Endometrial microvascular endothelial cells (primary cell): ENCODE data around the gene HCAR1. TPM values are rescaled to one million over a fixed set of nuclear protein-coding genes. Genes with fewer than 3 reads are reported as not detected.
"Not testable (repeated sequence)": the region's sequence is repeated elsewhere in the genome, so short reads cannot be mapped to it uniquely, and the experiment has no call there.

Experiments
- in situ Hi-C: cut with HindIII; loops from 2 replicates; pipeline ENCODE4 v1.10.0; 2017; ENCODE audit warnings: low sequenced_read_pairs, low pct_unique_long_range_greater_than_20kb; ENCODE audit errors: inconsistent ontology term
- total RNA-seq: library from RNA; depleted of rRNA; stranded (reverse); fragments of >200 nt; gene quantifications from one replicate; pipeline ENCODE4 v1.2.3, GENCODE V29; 2015; ENCODE audit errors: inconsistent ontology term

Gene HCAR1
- total RNA-seq, 1 donor from 2014 or later: under 0.01 TPM

DNA sequence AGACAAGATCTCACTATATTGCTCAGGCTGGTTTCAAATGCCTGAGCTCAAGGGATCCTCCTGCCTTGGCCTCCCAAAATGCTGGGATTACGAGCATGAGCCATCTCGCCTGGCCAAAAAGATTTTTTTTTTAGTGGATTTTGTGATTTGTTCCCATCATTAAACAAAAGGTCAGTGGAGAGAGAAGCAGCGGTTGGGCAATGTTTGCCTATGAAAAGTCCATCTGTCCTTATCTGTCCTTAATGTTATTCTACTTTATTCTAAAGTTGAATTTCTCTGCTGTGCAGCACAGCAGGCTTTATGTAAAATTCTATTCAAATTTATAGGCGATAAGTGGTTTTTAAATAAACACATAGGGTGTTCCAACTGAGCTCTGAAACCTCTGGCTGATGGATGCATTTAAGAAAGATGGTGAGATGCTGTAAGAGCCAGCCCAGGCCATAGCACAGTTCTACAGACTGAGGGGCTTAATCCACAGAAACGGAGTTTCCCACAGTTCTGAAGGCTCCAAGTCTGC, 46.3 kb downstream of the HCAR1 start:
- in situ Hi-C loops: no loop called here

DNA sequence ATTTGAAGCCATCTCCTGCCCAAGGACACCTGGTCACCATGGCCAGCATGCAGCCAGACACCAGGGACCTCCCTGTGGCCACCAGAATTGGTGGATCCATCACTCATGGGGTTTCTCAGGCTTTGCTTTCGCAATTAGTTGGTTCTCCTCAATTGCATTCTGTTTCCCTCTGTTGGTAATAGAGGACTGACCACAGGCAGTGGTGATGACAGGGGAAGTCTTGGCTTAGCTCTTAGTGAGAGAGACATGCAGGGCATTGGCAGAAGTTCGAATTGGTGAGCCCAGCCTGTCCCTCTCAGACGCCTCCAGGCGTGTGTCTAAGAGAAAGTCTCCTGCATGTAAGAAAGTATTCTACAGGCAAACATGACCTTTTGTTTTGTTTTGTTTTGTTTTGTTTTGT, 48.8 kb downstream of the HCAR1 start:
- in situ Hi-C loops: no loop called here

DNA sequence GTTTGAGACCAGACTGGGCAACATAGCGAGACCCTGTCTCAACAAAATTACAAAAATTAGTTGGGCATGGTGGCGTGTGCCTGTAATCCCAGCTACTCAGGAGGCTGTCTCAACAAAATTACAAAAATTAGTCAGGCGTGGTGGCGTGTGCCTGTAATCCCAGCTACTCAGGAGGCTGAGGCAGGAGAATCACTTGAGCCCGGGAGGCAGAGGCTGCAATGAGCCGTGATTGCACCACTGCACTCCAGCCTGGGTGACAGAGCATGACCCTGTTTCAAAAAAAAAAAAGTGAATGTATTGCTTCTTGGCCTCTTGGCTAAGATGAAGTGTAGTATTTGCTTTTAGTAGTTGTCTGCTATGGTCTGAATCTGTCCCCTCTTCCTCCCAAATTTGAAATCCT, 49.7 kb downstream of the HCAR1 start:
- in situ Hi-C loops: not testable (repeated sequence)

DNA sequence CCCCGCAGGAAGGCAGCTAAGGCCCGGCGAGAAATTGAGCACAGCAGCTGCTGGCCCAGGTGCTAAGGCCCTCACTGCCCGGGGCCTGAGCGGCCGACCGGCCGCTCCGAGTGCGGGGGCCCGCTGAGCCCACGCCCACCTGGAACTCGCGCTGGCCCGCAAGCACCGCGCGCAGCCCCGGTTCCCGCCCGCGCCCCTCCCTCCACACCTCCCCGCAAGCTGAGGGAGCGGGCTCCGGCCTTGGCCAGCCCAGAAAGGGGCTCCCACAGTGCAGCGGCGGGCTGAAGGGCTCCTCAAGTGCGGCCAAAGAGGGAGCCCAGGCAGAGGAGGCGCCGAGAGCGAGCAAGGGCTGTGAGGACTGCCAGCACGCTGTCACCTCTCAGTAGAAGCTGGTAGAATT, 53.9 kb downstream of the HCAR1 start:
- in situ Hi-C loops: not testable (repeated sequence)

Other genes starting within 250 kb of the HCAR1 start
- 16.9 TPM for gene ZCCHC8, start 229.9 kb downstream of the HCAR1 start, total RNA-seq
- gene RSRC2, start 203.9 kb downstream of the HCAR1 start, total RNA-seq: 21.9 TPM
- 30.0 TPM for gene KNTC1, start 203.6 kb downstream of the HCAR1 start, total RNA-seq
- not detected for gene HCAR2, start 27.5 kb downstream of the HCAR1 start, total RNA-seq
- not detected for gene HCAR3, start 14.0 kb downstream of the HCAR1 start, total RNA-seq
- gene DENR, start 22.0 kb upstream of the HCAR1 start, total RNA-seq: 35.9 TPM
- gene CCDC62, start 43.7 kb upstream of the HCAR1 start, total RNA-seq: not detected
- 81.0 TPM for gene HIP1R, start 104.6 kb upstream of the HCAR1 start, total RNA-seq
- 29.5 TPM for gene VPS37B, start 165.3 kb upstream of the HCAR1 start, total RNA-seq
- gene ABCB9, start 235.6 kb upstream of the HCAR1 start, total RNA-seq: 8.0 TPM
- 14.7 TPM for gene OGFOD2, start 244.4 kb upstream of the HCAR1 start, total RNA-seq
- gene ARL6IP4, start 249.8 kb upstream of the HCAR1 start, total RNA-seq: 258 TPM